Stimulated activated CD8-positive, alpha-beta memory T cell treated with anti-CD3 and anti-CD28 coated beads, Interleukin-15, amount 100 ng/mL, for 4 hours (primary cell): Measurements from ENCODE around the gene SSTR3.
"Not testable (repeated sequence)": the region's sequence is repeated elsewhere in the genome, so short reads cannot be mapped to it uniquely, and the experiment has no call there.

Experiments used
- DNase-seq, 2 donors: peaks; one replicate each; pipeline ENCODE4 v3.0.0-alpha.2; 2020; ENCODE audit warnings: low read depth in 2 of 2

Gene SSTR3

DNA sequence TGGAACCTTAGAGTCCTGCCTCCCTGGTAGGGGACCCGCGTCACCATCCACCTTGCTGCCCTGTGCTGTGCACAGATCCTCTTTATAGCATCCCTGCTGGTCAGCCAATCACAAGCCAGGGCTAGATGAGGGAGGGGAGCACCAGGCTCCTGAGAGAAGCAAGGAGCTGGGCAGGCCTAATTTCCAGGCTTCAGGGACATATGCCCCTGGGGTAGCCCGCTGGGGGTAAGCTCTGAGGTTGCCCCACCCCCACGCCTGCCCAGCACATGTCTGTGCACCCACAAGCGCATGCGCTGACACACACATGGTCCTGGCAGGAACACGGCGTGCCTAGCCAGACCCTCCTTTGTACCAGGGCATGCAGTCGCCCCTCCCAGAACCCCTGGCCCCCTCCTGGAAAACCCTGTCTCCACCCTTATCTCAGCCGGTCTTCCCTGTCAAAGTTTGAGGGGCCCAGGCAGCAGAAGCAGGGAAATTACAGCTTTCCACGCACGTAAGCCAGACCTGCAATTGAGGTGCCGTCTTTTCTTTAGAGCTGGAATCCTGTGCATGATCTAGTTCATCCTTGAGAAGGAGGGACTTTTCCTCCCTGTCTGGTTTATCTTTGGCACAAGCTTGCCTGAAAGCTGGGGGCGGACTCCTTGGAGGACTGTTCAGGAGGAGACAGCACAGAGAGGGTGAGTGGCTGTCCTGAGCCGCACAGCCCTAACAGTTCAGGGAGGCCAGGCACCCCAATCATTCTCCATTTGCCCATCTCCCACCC, 2.1 kb downstream of the SSTR3 start:
- DNase-seq, result no peak

DNA sequence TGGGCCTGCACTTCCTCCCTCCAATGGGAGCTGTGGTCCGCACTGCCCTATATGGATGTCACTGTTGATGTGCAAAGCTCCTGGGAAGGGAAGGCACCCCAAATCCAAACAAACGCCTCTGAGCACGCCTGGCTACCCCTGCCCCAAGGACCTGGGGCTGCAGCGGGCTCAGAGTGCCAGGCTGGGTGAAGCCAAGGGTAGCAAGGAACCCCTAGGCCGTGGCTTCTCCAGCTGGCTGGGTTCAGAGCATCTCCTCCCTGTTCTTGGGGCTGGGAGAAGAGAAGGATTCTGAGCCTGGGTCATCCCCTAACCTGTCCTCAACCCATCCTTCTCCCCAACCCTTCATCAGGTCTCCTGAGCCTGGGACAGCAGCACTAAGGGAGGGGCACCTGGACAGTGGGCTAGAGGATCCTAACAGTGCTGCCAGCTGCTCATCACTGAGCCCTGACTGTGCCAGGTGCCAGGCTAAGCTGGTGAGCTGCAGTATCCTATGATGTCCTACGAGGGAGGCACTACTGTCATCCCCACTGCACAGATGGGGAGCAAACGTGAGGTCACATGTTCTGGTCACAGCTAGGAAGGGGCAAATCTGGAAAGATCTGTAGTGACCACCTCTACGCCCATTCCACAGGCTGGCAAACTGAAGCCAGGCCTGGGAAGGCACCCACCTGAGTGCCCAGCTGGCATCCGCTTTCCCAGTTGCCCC, 3.0 kb downstream of the SSTR3 start:
- no peak for DNase-seq

DNA sequence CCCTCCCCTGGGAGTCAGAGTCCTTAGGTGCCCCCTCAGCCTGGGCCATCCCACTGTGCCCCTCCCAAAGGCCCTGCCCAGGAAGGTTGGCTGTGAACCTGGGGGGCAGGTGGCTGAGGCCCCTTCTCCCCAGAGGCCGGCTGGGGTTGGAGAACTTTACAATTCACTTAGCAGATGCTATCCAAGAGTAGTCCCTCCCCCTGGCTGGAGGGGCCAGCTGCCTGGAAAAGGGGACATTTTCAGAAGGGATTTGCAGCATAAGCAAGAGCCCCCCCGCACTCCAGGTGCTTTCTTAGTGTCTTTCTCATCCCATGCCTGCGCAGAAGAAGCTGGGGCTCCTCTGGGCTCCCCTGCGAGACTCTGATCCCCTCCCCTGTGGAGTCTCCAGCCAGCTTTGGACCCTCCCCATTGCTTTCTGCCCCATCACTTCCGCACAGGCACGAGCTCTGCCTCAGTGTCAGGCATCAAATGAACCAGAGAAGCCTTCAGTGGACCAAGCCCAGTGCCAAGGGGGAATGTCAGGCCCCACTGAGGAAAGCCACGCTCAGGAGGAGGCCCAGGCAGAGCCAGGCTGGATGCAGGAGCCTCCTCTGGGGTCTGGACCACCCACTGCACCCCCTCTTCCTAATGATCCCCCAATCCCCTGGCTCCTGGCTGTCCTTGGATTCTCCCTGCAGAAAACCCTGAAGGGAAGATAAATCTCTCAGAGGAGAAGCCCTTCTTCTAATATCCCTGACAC, 3.7 kb downstream of the SSTR3 start:
- no peak for DNase-seq

DNA sequence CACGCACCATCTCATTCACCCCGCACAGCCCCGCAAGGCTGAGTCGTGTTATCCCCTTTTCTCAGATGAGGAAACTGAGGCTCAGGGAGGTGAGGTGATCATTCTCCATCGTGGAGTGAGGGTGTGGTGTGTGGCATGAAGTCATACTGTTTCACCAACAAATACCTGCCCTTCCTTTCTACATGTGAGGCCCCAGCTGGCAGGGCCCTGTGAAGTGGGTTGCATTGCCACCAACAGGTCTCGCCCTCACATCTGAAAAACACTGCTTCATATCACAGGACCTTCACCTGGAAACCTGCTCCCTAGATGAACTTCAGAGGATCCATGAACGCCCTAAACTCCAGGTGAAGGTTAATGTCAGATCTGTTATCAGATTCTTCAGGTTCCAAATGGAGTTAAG, 4.3 kb downstream of the SSTR3 start:
- DNase-seq, result no peak

DNA sequence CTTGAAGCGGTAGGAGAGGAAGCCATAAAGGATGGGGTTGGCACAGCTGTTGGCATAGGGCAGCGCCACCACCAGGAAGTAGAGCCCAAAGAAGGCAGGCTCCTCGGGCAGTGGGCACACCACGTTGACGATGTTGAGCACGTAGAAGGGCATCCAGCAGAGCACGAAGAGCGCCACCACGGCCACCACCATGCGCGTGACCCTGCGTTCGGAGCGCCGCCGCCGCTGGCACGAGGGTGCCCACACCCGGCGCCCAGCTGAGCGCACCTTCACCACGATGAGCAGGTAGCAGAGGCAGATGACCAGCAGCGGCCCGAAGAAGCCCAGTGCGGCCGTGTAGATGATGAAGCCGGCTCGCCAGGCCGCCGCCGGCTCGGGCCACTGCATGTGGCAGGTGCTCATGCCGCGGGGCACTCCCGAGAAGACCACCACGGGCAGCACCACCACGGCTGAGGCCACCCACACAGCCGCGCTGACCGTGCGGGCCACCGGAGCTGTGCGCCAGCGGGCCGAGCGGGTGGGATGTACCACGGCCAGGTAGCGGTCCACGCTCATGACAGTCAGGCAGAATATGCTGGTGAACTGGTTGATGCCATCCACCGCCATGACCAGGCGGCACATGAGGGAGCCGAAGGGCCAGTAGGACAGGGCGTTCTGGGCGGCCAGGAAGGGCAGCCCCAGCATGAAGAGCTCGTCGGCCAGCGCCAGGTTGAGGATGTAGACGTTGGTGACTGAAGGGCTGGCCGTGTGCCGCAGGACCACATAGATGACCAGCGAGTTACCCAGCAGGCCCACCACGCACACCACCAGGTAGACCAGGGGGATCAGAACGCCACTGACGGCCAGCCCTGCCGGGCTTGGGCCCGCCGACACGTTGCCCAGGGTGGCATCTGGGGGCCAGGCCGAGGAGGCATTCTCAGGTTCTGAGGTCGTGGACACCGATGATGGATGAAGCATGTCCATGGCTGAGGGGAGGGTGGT, 5.1 kb downstream of the SSTR3 start:
- DNase-seq, result no peak

DNA sequence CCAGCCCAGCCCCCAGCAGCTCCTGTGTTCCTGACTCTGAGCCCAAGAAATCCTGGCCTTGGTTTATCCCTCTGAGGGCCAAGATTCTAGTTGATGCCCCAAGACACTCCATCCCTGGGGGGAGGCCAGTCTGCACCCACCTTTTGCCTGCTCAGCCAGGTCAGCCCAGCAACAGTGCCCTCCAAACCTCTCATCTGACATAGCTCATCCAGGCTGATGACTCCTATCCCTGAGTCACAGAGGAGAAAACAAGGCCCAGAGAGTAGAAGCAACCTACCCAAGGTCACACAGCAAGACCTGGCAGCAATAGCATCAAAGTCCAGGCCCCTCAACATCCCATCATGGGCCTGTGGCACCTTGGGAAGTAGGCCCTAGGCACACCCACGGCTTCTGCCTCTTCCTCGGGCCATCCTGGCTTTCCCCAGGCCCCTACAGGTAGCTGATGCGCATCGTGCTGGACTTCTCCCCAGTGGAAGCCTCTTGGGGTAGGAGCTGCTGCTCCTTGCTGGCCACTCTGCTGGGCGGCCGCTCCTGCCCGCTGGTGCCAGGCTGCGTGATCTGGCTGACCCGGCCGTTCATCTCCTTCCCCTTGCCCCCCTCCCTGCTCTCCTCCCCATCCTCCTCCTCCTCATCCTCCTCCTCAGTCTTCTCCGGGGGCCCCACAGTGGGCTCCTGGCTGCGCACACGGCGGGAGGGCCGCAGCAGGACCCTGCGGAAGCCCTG, 6.0 kb downstream of the SSTR3 start:
- DNase-seq, result no peak

DNA sequence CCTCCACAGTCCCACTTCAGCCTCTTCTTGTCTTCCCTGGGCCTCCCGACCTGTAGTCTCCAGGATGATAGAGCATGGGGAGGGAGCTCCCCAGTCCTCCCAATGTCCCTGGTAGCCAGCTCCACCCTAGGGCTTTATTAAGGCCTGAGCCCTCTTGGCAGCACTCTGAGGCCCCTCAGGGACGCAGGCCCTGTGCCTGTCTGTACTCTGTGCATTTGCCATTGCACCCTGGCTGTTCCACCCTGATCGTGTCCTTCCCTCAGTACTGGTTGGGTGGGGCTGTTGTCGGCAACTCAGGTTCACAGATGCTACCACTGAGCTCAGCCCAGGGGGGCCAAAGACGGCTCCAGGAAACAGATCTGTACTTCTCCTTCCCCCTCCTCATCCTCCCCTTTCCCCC, 7.2 kb downstream of the SSTR3 start:
- no peak for DNase-seq

DNA sequence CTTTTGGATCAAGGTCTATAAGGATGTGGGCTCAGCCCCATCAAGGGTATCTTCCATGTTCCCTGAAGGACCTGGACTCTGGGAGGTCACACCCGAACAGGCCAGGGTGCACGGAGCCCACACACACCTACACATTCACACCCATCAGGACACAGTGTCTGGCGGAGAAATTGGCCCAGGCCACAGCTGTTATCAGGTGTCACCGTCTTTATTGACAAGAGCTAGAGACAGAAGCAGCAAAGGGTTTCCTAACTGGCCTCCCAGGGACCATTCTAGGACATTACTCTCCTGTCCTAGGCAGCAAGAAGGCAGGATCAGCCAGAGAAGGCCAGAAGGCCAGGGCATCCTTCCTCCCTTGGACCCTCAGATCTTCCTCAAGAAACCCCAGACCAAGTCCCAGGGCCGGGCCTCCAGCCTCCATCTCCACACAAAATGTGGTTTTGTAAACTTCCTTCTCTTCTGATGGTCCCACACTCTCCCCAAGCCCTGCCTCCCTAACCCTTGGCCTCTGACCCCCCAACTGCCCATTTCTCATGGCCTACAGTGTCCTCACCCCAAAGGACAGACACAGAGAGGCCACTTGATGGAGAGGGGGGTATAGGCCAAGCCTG, 8.1 kb downstream of the SSTR3 start:
- no peak for DNase-seq

DNA sequence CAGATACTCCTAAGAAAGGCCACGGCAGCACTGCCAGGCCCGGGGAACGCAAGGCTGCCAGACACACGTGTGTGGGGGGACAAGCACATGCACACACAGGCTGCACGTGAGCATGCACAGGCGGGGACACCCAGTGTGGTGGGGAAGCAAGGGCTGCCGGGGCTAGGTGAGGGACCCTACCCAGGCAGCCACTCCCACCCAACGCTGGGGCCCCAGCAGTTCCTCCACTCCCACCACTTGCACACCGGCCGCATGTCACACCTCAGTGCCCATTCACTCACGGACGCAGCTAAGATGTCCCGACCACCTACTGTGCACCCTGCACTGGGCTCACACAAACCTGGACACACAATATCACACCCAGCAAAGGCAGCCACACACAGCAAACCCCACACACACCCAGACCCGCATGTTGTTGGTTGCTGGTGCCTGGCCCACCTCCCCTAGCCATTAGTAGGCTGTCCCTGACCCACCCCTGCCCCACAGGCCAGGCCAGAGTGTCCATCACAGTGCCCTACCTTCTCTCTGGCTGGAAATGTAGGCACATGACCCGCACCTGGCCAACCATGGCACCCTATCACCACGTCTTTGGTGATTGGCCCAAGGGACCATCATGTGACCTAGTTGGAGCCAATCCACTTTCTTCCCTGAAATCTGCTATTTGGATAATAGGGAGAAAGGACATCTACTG, 8.8 kb downstream of the SSTR3 start:
- DNase-seq, result no peak

DNA sequence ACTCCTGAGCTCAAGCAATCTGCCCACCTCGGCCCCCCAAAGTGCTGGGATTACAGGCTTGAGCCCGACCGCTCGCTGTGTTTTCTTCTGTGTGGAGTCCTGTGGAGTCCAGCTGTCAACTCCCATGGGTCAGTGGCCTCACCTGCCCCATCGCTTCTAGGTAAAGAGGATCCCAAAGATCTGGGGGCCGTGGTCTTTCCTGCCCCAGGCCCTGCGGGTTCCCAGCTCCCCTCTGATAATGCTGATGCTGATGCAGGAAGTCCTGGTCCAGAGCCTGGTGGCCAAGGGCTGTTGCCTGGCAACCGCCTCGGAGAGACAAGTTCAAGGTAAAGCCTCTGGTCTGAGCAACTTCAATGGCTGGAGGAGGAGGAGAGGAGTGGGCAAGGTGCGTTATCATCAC, 9.6 kb downstream of the SSTR3 start:
- DNase-seq, result no peak

DNA sequence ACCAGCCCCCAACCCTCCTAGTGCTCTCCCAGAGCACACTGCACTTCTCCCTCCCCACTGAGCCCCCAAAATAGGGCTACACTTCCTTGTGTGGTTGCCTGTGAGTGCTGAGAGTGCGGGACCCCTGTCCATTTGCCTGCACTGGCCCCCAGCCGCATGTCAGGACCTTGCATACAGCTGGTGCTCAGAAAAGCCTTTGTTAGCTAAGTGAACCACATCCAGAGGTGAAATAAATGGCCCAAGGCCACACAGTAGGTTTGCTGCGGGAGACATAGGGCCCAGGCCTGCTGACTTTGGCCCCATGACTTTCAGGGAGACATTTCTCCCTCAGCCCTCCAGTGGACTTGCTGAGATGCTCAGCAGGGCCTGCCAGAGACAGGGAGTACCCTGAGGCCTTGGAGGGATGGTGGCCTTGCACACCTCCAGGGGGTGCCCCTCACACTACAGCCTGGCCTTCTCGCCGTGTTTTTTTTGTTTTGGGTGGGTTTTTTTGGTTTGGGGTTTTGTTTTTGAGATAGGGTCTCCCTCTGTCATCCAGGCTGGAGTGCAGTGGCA, 10.2 kb downstream of the SSTR3 start:
- DNase-seq, result no peak

DNA sequence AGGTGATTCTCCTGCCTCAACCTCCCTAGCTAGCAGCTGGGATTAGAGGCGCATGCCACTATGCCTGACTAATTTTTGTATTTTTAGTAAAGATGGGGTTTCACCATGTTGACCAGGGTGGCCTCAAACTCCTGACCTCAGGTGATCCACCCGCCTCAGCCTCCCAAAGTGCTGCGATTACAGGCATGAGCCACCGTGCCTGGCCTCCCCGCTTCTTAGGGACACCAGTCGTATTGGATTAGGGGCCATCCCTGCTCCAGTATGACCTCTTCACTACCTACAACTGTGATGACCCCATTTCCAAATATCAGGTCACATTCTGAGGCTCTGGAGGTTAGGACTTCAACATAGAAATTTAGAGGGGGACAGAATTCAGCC, 10.8 kb downstream of the SSTR3 start:
- DNase-seq, result not testable (repeated sequence)

DNA sequence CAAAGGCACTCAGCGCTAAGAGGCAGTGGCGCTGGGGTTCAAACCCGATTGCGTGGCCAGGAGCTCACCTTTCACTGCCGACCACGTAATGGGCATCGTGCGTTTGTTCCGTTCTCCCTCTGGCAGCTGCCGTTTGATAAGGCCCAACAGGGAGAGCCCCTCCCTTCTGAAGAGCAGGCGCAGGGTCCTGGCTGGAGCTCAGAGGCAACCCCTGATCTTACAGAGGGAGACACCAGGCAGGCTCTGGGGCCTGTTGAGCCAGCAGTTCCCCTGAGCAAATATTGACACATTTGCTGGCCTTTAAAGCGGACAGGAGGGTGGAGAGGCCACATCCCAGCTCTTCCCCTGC, 12.5 kb downstream of the SSTR3 start:
- no peak for DNase-seq

DNA sequence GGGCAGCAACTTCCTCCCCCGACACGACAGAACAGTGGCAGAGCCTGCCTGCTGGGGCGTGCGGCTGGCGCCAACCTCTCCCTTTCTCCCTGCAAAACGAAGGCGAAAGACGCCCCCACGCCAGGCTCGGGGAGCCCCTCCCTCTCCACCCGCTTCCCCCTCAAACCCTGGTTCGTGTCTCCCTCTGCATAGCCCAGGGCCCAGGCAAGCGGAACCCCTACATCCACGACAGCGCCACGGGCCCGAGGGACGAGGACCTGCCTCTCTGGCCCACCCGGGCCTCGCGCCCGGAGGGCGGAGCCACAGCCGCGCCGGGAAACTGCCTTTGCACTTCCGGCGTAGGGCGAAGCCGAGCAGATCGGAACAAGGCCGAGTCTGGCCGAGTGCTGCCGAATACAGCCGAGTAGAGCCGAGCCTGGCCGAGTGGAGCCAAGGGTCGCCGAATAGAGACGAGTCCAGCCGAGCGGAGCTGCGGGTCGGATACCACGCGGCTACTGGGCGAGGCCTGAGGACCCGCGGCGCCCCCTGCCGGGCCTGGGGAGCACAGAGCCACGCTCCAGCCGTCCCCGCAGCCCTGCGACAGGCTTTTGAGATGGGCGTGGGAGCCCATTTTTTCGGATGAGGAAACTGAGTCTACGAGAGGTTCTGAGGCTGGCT, 13.0 kb downstream of the SSTR3 start:
- DNase-seq, result peak; percentile 97 to 98

DNA sequence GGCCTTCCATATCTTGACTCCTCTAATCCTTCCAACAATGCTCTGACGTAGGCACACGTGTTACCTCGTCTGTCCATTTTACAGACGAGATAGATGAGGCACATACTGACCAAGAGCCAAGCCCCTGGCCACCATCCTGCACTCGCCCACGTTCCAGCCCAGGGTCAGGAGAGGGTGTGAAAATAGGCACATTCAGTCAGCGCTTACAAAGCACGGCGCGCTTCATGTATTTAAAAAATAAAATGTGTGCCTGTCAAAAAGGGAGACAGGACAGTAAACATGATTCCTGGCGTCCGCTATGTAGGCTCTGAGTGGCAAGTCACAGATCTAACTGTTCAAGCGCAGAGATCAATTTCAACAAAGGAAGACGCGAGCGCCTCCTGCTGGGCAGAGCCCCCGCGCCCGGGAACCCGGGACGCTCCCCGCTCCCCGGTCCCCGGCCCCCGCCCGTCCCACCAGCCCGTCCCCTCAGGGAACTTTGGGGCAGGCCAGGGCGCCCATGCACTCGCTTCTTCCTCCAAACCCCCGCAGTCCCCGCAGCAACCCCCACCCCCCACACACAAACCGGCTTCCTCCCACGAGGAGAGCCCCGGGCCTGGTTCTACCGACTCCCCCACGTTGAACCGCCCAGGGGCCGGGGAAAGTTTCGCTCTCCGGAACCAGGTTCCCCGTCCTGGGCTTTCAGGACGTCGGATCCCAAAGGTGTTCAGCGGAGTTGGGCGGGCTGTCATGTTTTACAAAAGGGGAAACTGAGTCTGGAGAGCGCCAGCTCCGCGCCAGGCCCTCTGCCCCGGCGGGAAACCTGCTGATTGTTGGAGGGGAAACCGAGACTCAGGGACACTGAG, 13.8 kb downstream of the SSTR3 start:
- peak; percentile 79 to 82 for DNase-seq

DNA sequence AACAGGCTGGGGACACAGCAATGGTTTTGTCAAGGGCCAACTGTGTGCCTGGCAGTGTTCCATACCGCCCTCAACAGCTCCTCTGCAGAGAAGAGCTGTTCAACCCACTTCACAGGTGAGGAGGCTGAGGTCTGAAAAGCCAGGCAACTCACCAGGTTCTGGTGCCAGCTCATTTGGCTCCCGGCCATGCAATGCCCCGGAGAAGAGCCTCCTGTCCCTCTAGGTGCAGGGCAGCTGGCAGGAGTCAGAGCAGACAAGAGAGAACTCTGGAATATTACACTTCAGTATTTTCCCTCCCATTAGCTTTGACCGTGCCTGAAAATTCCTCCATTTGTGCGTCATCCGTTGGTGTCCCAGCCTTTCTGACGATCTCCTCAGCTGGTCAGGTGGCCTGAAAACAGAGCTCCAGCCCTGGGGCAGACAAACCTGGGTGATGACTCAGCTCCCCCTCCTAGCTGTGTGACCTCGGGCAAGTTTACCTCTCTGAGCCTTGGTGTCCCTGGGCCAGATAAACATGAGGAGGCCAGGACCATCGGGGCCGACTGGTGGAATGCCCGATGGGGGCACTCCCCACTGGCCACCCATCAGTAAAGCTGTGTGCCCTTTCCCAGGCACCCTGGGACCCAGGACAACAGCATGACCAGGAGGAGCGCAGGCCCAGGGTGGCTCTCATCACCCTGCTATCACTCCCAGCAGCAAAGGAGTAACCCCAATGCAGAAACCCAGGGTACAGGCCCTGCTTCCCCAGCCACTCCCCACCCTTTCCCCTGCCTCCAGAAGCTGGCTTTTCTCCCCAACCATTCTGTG, 14.6 kb downstream of the SSTR3 start:
- no peak for DNase-seq
